Measurements from ENCODE around the gene EFNB3.

The EFNB3 gene

DNA sequence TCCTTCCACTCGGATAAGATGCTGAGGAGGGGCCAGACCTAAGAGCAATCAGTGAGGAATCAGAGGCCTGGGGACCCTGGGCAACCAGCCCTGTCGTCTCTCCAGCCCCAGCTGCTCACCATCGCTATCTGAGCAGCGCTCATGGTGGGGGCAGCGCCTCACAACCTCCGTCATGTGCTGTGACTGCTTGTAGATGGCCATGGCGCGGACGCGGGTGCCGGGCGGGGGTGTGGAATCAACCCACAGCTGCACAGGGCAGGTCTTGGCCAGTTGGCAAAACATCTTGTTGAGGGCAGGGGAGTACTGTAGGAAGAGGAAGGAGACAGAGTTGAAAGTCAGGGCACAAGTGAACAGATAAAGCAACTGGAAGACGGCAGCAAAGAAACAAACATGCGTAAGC lies 30.1 kb upstream of the EFNB3 start:
- TF ChIP-seq, protein P1, sequence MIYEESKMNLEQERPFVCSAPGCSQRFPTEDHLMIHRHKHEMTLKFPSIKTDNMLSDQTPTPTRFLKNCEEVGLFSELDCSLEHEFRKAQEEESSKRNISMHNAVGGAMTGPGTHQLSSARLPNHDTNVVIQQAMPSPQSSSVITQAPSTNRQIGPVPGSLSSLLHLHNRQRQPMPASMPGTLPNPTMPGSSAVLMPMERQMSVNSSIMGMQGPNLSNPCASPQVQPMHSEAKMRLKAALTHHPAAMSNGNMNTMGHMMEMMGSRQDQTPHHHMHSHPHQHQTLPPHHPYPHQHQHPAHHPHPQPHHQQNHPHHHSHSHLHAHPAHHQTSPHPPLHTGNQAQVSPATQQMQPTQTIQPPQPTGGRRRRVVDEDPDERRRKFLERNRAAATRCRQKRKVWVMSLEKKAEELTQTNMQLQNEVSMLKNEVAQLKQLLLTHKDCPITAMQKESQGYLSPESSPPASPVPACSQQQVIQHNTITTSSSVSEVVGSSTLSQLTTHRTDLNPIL (CRISPR knock-in tag; IDR thresholded peaks at IDR 0.05; ENCODE audit: low read depth) = no peak
- TF ChIP-seq ZFP3 (CRISPR knock-in tag; IDR thresholded peaks at IDR 0.05) (no peak), OSR1 (CRISPR knock-in tag; IDR thresholded peaks at IDR 0.05) (no peak), GLIS3 (CRISPR knock-in tag; IDR thresholded peaks at IDR 0.05) (no peak), SNAI2 (CRISPR knock-in tag; IDR thresholded peaks at IDR 0.05) (no peak), TOX (CRISPR knock-in tag; IDR thresholded peaks at IDR 0.05; ENCODE audit: borderline replicate concordance) (no peak), ESRRG (CRISPR knock-in tag; IDR thresholded peaks at IDR 0.05) (no peak), BACH2 (CRISPR knock-in tag; IDR thresholded peaks at IDR 0.05; ENCODE audit: borderline replicate concordance) (no peak), ZNF70 (CRISPR knock-in tag; IDR thresholded peaks at IDR 0.05) (no peak), ISL1 (CRISPR knock-in tag; IDR thresholded peaks at IDR 0.05) (no peak), ZNF565 (CRISPR knock-in tag; conservative IDR thresholded peaks at IDR 0.05; ENCODE audit: low read depth) (no peak), ZNF8 (CRISPR knock-in tag; IDR thresholded peaks at IDR 0.05) (no peak)
- TF ChIP-seq, protein P2, sequence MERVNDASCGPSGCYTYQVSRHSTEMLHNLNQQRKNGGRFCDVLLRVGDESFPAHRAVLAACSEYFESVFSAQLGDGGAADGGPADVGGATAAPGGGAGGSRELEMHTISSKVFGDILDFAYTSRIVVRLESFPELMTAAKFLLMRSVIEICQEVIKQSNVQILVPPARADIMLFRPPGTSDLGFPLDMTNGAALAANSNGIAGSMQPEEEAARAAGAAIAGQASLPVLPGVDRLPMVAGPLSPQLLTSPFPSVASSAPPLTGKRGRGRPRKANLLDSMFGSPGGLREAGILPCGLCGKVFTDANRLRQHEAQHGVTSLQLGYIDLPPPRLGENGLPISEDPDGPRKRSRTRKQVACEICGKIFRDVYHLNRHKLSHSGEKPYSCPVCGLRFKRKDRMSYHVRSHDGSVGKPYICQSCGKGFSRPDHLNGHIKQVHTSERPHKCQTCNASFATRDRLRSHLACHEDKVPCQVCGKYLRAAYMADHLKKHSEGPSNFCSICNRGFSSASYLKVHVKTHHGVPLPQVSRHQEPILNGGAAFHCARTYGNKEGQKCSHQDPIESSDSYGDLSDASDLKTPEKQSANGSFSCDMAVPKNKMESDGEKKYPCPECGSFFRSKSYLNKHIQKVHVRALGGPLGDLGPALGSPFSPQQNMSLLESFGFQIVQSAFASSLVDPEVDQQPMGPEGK (CRISPR knock-in tag; IDR thresholded peaks at IDR 0.05; ENCODE audit: borderline replicate concordance) = no peak
- TF ChIP-seq, protein P3, sequence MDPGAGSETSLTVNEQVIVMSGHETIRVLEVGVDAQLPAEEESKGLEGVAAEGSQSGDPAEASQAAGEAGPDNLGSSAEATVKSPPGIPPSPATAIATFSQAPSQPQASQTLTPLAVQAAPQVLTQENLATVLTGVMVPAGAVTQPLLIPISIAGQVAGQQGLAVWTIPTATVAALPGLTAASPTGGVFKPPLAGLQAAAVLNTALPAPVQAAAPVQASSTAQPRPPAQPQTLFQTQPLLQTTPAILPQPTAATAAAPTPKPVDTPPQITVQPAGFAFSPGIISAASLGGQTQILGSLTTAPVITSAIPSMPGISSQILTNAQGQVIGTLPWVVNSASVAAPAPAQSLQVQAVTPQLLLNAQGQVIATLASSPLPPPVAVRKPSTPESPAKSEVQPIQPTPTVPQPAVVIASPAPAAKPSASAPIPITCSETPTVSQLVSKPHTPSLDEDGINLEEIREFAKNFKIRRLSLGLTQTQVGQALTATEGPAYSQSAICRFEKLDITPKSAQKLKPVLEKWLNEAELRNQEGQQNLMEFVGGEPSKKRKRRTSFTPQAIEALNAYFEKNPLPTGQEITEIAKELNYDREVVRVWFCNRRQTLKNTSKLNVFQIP (CRISPR knock-in tag; IDR thresholded peaks at IDR 0.05; ENCODE audit: borderline replicate concordance, low read depth) = no peak

DNA sequence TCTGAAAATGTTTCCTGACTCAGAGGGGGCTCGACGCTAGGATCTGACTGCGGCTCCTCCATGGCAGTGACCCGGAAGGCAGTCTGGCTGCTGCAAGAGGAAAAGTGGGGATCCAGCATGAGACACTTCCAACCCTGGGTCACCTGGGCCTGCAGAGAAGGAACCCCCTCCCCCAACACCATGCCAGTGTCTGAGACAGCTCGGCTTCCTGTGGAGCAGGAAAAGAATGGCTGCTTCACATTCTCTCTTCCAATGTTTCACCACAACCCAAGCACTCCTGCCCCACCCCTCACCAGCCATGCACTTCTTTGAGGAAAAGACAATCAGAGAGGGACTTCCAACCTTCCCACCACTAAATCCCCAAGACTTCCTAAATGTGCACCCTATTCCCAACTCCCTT lies 28.5 kb upstream of the EFNB3 start:
- TF ChIP-seq, protein P2 (CRISPR knock-in tag; IDR thresholded peaks at IDR 0.05; ENCODE audit: borderline replicate concordance) = no peak
- TF ChIP-seq, protein P4, sequence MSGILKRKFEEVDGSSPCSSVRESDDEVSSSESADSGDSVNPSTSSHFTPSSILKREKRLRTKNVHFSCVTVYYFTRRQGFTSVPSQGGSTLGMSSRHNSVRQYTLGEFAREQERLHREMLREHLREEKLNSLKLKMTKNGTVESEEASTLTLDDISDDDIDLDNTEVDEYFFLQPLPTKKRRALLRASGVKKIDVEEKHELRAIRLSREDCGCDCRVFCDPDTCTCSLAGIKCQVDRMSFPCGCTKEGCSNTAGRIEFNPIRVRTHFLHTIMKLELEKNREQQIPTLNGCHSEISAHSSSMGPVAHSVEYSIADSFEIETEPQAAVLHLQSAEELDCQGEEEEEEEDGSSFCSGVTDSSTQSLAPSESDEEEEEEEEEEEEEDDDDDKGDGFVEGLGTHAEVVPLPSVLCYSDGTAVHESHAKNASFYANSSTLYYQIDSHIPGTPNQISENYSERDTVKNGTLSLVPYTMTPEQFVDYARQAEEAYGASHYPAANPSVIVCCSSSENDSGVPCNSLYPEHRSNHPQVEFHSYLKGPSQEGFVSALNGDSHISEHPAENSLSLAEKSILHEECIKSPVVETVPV (CRISPR knock-in tag; IDR thresholded peaks at IDR 0.05) = no peak
- TF ChIP-seq OSR1 (CRISPR knock-in tag; IDR thresholded peaks at IDR 0.05) = no peak
- no peak for TF ChIP-seq RARB (CRISPR knock-in tag; IDR thresholded peaks at IDR 0.05)
- TF ChIP-seq, protein P1 (CRISPR knock-in tag; IDR thresholded peaks at IDR 0.05; ENCODE audit: low read depth) = no peak
- TF ChIP-seq ZC3H10 (CRISPR knock-in tag; IDR thresholded peaks at IDR 0.05) = no peak
- TF ChIP-seq CSDC2 (CRISPR knock-in tag; IDR thresholded peaks at IDR 0.05) = no peak
- ATAC-seq = no peak

More for the DNA sequence above, 30.1 kb upstream of the EFNB3 start:
- ATAC-seq = no peak

DNA sequence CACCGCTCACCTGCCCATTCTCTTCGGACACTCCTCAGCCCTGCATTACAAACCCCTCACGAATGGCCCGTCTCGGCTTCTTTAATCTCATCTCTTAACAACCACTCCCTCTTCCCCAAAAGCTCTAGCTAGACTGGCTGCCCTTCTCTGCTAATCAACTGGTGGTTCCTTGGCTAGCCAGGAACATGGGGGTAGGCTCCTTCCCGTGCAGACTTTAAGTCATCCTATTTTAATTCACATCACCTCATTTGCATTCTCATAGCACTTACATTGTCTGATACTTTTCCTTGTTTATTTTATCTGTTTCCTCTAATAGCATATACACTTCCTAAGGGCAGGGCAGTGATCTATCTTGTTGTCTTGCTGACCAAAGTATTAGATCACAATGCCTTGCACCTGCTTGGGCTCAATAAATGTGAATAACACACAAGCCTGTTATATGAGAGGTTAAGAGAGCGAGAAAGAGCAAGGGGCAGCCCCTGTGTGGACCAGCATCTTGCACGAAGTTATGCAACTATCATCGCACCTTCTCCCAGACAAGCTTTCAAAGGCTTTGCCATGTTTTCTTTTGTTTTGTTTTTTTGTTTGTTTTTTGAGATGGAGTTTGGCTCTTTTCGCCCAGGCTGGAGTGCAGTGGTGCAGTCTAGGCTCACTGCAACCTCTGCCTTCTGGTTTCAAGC lies 27.5 kb upstream of the EFNB3 start:
- ATAC-seq = no peak
- TF ChIP-seq, protein P2 (CRISPR knock-in tag; IDR thresholded peaks at IDR 0.05; ENCODE audit: borderline replicate concordance) = no peak
- no peak for TF ChIP-seq OSR1 (CRISPR knock-in tag; IDR thresholded peaks at IDR 0.05)
